ENCODE data around the gene MAIP1. TPM values are rescaled to one million over a fixed set of nuclear protein-coding genes. Genes with fewer than 3 reads are reported as not detected.

The MAIP1 gene
- total and polyA plus RNA-seq, 9 of the 15 experiments (the other 6 are each of a cell fraction or from before 2014, with no cell fraction given): 3.6 to 30.0 (median 24.5) TPM

GRCh38 chr2:199911052-199911876 is 44.1 kb upstream of the MAIP1 start, which contains the start of gene C2orf69 (continued):
- TF ChIP-seq MED1 (CRISPR knock-in tag; IDR thresholded peaks at IDR 0.05; ENCODE audit: borderline replicate concordance): no peak
- no peak for TF ChIP-seq ZNF507 (tag; conservative IDR thresholded peaks at IDR 0.05)
- TF ChIP-seq IRF1 (CRISPR knock-in tag; IDR thresholded peaks at IDR 0.05; ENCODE audit: borderline replicate concordance): no peak
- TF ChIP-seq ETV1 (tag; conservative IDR thresholded peaks at IDR 0.05; ENCODE audit: low read depth): no peak
- TF ChIP-seq POLR2B (IDR thresholded peaks at IDR 0.05; ENCODE audit: low read depth, partially characterized antibody): peak; percentile 62
- TF ChIP-seq HMG20A (CRISPR knock-in tag; conservative IDR thresholded peaks at IDR 0.05): no peak
- peak; percentile 96 for TF ChIP-seq CREB1 (IDR thresholded peaks at IDR 0.05)
- TF ChIP-seq CREB1 (CRISPR knock-in tag; IDR thresholded peaks at IDR 0.05): peak; percentile 93
- no peak for TF ChIP-seq RNF2 (IDR thresholded peaks at IDR 0.05)
- no peak for TF ChIP-seq PURB (CRISPR knock-in tag; IDR thresholded peaks at IDR 0.05; ENCODE audit: low read depth)
- TF ChIP-seq NFE2 (IDR thresholded peaks at IDR 0.05; ENCODE audit: low read depth): no peak
- 0 out of 4 replicates have a peak, but pooled peaks of 1 of the 2 experiments have one; percentile 18 for TF ChIP-seq FOXA3 (CRISPR knock-in tag; conservative IDR thresholded peaks at IDR 0.05 in 1 of 2, IDR thresholded peaks at IDR 0.05 in 1 of 2)
- no peak for TF ChIP-seq SFPQ (IDR thresholded peaks at IDR 0.05; ENCODE audit: low read depth, low read length)
- no peak for TF ChIP-seq RFX5 (IDR thresholded peaks at IDR 0.05; ENCODE audit: low read depth, low read length)
- TF ChIP-seq GABPB2 (CRISPR knock-in tag; conservative IDR thresholded peaks at IDR 0.05): no peak
- peak; percentile 62 for TF ChIP-seq C11orf30 (IDR thresholded peaks at IDR 0.05; ENCODE audit: low read depth)
- TF ChIP-seq PHF8 (IDR thresholded peaks at IDR 0.05; ENCODE audit: borderline replicate concordance, low read length): peak; percentile 91
- TF ChIP-seq HDAC2 (IDR thresholded peaks at IDR 0.05): no peak
- no peak for TF ChIP-seq MEF2D (tag; conservative IDR thresholded peaks at IDR 0.05; ENCODE audit: low read depth)
- no peak for TF ChIP-seq ESRRB (CRISPR knock-in tag; IDR thresholded peaks at IDR 0.05; ENCODE audit: borderline replicate concordance)
- peak; percentile 99 for TF ChIP-seq FOXM1 (IDR thresholded peaks at IDR 0.05; ENCODE audit: low read depth)
- peak; percentile 87 for TF ChIP-seq FOXM1 (CRISPR knock-in tag; IDR thresholded peaks at IDR 0.05; ENCODE audit: low read depth)
- peak; percentile 95 for TF ChIP-seq E2F4 (CRISPR knock-in tag; IDR thresholded peaks at IDR 0.05; ENCODE audit: low read depth)
- no peak for TF ChIP-seq ZC3H4 (CRISPR knock-in tag; IDR thresholded peaks at IDR 0.05; ENCODE audit: borderline replicate concordance)
- TF ChIP-seq RHOXF2B (CRISPR knock-in tag; conservative IDR thresholded peaks at IDR 0.05): no peak
- TF ChIP-seq TFAM (CRISPR knock-in tag; conservative IDR thresholded peaks at IDR 0.05): no peak

Measured in K562 (cell line).